A549 (cell line): Measurements from ENCODE around the gene DTNA. TPM values are rescaled to one million over a fixed set of nuclear protein-coding genes. Genes with fewer than 3 reads are reported as not detected.

Source experiments
- ATAC-seq, 2 experiments: fragments of 200-7000 bp in 1 of 2; fragments of >200 bp in 1 of 2; cut with Nextera tagmentation in 1 of 2; cut with Tn5 transposase in 1 of 2; 3 replicates each; pipeline versions ENCODE4 v1.8.0 to v1.9.1; 2018 to 2020; ENCODE audit warnings: mild to moderate bottlenecking in 1 of 2, moderate library complexity in 1 of 2
- CTCF ChIA-PET: fragments of 300-600 bp; sonication (Branson Sonifier 250); formaldehyde crosslinking; extraction: SDS; loops from one replicate; lab custom pipeline; 2021; ENCODE audit warnings: antibody characterized with exemption, inconsistent platforms; lab: Yijun Ruan, JAX
- POLR2A ChIA-PET: fragments of 350-600 bp; formaldehyde crosslinking; extraction: SDS; loops from one replicate; lab custom pipeline; 2021; ENCODE audit warnings: antibody characterized with exemption, inconsistent platforms; lab: Yijun Ruan, JAX
- DNase-seq, 2 experiments: peaks; one replicate each; pipeline versions ENCODE4 v3.0.0 to v3.0.0-alpha.2; 2011 to 2016; ENCODE audit warnings: low read depth in 1 of 2, low spot score in 1 of 2
- FAIRE-seq: peaks from 2 replicates; lab custom pipeline; 2011; peaks lifted over from hg19 to GRCh38; lab: Jason Lieb, UNC
- H3K27ac ChIP-seq, 2 experiments: fragments of >200 bp; sonication (Bioruptor Twin); formaldehyde crosslinking; 3 replicates each; pipeline ENCODE4 v1.5.1; 2016 to 2017
- H3K4me1 ChIP-seq: fragments of >200 bp; sonication (Bioruptor Twin); formaldehyde crosslinking; 3 replicates; pipeline ENCODE4 v1.6.1; 2016
- H3K4me2 ChIP-seq: fragments of >200 bp; sonication (Bioruptor Twin); formaldehyde crosslinking; 3 replicates; pipeline ENCODE4 v1.6.1; 2016
- H3K4me3 ChIP-seq: fragments of >200 bp; sonication (Bioruptor Twin); formaldehyde crosslinking; 3 replicates; pipeline ENCODE4 v1.5.1; 2016
- H3K9me3 ChIP-seq: fragments of >200 bp; sonication (Bioruptor Twin); formaldehyde crosslinking; 3 replicates; pipeline ENCODE4 v1.6.1; 2016
- BHLHE40 ChIP-seq: IDR thresholded peaks from 2 replicates; pipeline ENCODE4 v1.6.1; 2012; ENCODE audit warnings: low read depth, low read length, inconsistent platforms
- CBX2 ChIP-seq: fragments of 200-600 bp; sonication (generic); IDR thresholded peaks from 2 replicates; pipeline ENCODE4 v1.6.1; 2016; ENCODE audit warnings: low read depth, mild to moderate bottlenecking, borderline replicate concordance
- CBX8 ChIP-seq: fragments of 200-600 bp; sonication (generic); IDR thresholded peaks from 2 replicates; pipeline ENCODE4 v1.6.1; 2016
- CTCF ChIP-seq: fragments of >200 bp; sonication (Bioruptor Twin); formaldehyde crosslinking; IDR thresholded peaks from 3 replicates; pipeline ENCODE4 v1.5.1; 2016
- E2F6 ChIP-seq: IDR thresholded peaks from 2 replicates; pipeline ENCODE4 v1.6.1; 2012; ENCODE audit warnings: low read depth, borderline replicate concordance
- ESRRA ChIP-seq: fragments of 150-350 bp; IDR thresholded peaks from 2 replicates; pipeline ENCODE4 v1.6.1; 2014; ENCODE audit warnings: mild to moderate bottlenecking, low read length, borderline replicate concordance
- FOSB ChIP-seq: fragments of 250-450 bp; sonication (Bioruptor Pico); IDR thresholded peaks from 2 replicates; pipeline ENCODE4 v1.5.0; 2020; ENCODE audit warnings: mild to moderate bottlenecking, moderate library complexity
- FOXS1 ChIP-seq: fragments of 250-450 bp; sonication (Bioruptor Pico); IDR thresholded peaks from 2 replicates; pipeline ENCODE4 v1.5.0; 2020; ENCODE audit warnings: mild to moderate bottlenecking, moderate library complexity
- HDAC2 ChIP-seq: fragments of 200-600 bp; sonication (generic); IDR thresholded peaks from 2 replicates; pipeline ENCODE4 v1.6.1; 2016
- HOXB5 ChIP-seq: fragments of 250-450 bp; sonication (Bioruptor Pico); IDR thresholded peaks from 2 replicates; pipeline ENCODE4 v1.5.0; 2020; ENCODE audit warnings: mild to moderate bottlenecking, moderate library complexity
- KDM1A ChIP-seq: fragments of 200-600 bp; sonication (generic); IDR thresholded peaks from 2 replicates; pipeline ENCODE4 v1.6.1; 2016; ENCODE audit warnings: low read depth, mild to moderate bottlenecking
- KDM5A ChIP-seq: fragments of 200-600 bp; sonication (generic); IDR thresholded peaks from 2 replicates; pipeline ENCODE4 v1.6.1; 2016; ENCODE audit warnings: antibody characterized with exemption, mild to moderate bottlenecking
- NFE2L2 ChIP-seq: fragments of 150-350 bp; conservative IDR thresholded peaks from 2 replicates; pipeline ENCODE4 v1.6.1; 2014; ENCODE audit warnings: low read length
- NPAS2 ChIP-seq: fragments of 250-450 bp; sonication (Bioruptor Pico); IDR thresholded peaks from 2 replicates; pipeline ENCODE4 v1.8.0; 2022; ENCODE audit warnings: mild to moderate bottlenecking, moderate library complexity, borderline replicate concordance
- NR3C1 ChIP-seq: fragments of >200 bp; sonication (Bioruptor Twin); formaldehyde crosslinking; IDR thresholded peaks from 3 replicates; pipeline ENCODE4 v1.6.1; 2017
- PBX3 ChIP-seq: IDR thresholded peaks from 2 replicates; pipeline ENCODE4 v1.6.1; 2012
- PHF8 ChIP-seq: fragments of 200-600 bp; sonication (generic); IDR thresholded peaks from 2 replicates; pipeline ENCODE4 v1.6.1; 2016; ENCODE audit warnings: low read depth, mild to moderate bottlenecking, antibody characterized with exemption, moderate library complexity, borderline replicate concordance
- POLR2AphosphoS2 ChIP-seq: conservative IDR thresholded peaks from 2 replicates; pipeline ENCODE4 v1.6.1; 2012; ENCODE audit warnings: low read length, improper control_type of control experiment, inconsistent platforms
- RAD21 ChIP-seq, 2 experiments: fragments of >200 bp in 1 of 2; sonication (Bioruptor Twin) in 1 of 2; formaldehyde crosslinking in 1 of 2; IDR thresholded peaks in 1 of 2; conservative IDR thresholded peaks in 1 of 2; 2 replicates in 1 of 2; 3 replicates in 1 of 2; pipeline ENCODE4 v1.6.1; 2012 to 2018; ENCODE audit warnings: inconsistent platforms in 1 of 2
- REST ChIP-seq: fragments of 200-600 bp; sonication (generic); IDR thresholded peaks from 2 replicates; pipeline ENCODE4 v1.6.1; 2016; ENCODE audit warnings: antibody characterized with exemption, mild to moderate bottlenecking, moderate library complexity
- RNF2 ChIP-seq: fragments of 200-600 bp; sonication (generic); IDR thresholded peaks from 2 replicates; pipeline ENCODE4 v1.6.1; 2016; ENCODE audit warnings: low read depth, mild to moderate bottlenecking, antibody characterized with exemption, moderate library complexity, borderline replicate concordance
- SREBF2 ChIP-seq: fragments of 450-650 bp; IDR thresholded peaks from 2 replicates; pipeline ENCODE4 v1.6.1; 2014; ENCODE audit warnings: mild to moderate bottlenecking, moderate library complexity
- TP53 ChIP-seq: fragments of 250-450 bp; sonication (Bioruptor Pico); IDR thresholded peaks from 2 replicates; pipeline ENCODE4 v1.5.0; 2021; ENCODE audit warnings: mild to moderate bottlenecking, moderate library complexity
- USF2 ChIP-seq: fragments of 450-650 bp; IDR thresholded peaks from 2 replicates; pipeline ENCODE4 v1.6.1; 2014; ENCODE audit warnings: antibody characterized with exemption
- ZFP36 ChIP-seq: fragments of 450-650 bp; IDR thresholded peaks from 2 replicates; pipeline ENCODE4 v1.6.1; 2014; ENCODE audit warnings: borderline replicate concordance; ENCODE audit not compliant: partially characterized antibody
- WGBS: methylation state at CpG from one replicate; pipeline ENCODE4 v1.1.6; 2017; ENCODE audit errors: missing lambda C conversion rate; 5-methylcytosine and 5-hydroxymethylcytosine counted together
- polyA plus RNA-seq, 4 experiments: library from polyadenylated mRNA; depleted of rRNA in 3 of 4; stranded (reverse); fragments of >200 nt; fragmentation: RNase III in 1 of 4; extraction: RNeasy Plus Mini Kit Qiagen cat#74134 plus additional on column Dnase treatment in 1 of 4; gene quantifications; 2 replicates in 3 of 4; 3 replicates in 1 of 4; pipeline ENCODE4 v1.2.3, GENCODE V29; 2011 to 2017

Gene DTNA
- polyA plus RNA-seq, 2 of the 4 experiments (the other 2 are of a cell fraction): 0.12 TPM; not detected in 1

- Histone ChIP-seq H3K4me3 (no peak overlapping the region), H3K4me2 (no peak overlapping the region), H3K4me1 (no peaks in the 10 kb centered on the region), H3K27ac (no peak overlapping the region), H3K9me3 (no peaks in the 10 kb centered on the region)
- FAIRE-seq (no peak), ATAC-seq (no peak), DNase-seq (no peak)
- ChIA-PET CTCF (interaction anchor here (0.5 kb wide), 1 partner anchor 975 kb away, joined by 4 read pairs; no protein-coding TSS in a partner anchor), POLR2A (no interaction called here)
- TF ChIP-seq PBX3 (no peak), BHLHE40 (no peak), SREBF2 (no peak), NR3C1 (no peak), TP53 (CRISPR knock-in tag) (no peak), ESRRA (no peak), NPAS2 (CRISPR knock-in tag) (no peak), REST (no peak), KDM5A (no peak), USF2 (no peak), E2F6 (no peak), RAD21 (conservative IDR thresholded peaks at IDR 0.05 in 1 of 2, IDR thresholded peaks at IDR 0.05 in 1 of 2) (no peak), POLR2AphosphoS2 (no peak), NFE2L2 (no peak)
- WGBS: 31% methylated on average over 1 of the region's 1 CpG
Measured at GRCh38 chr18:34844072-34844471, 134.0 kb downstream of the DTNA start.

GRCh38 chr18:34844732-34845459 is 134.8 kb downstream of the DTNA start:
- no peak for DNase-seq
- no peak for TF ChIP-seq REST
- TF ChIP-seq RNF2: no peak
- TF ChIP-seq KDM1A: no peak
- no peak for TF ChIP-seq NPAS2 (CRISPR knock-in tag)
- no peak for TF ChIP-seq PHF8
- no peak for TF ChIP-seq CBX8
- TF ChIP-seq CBX2: no peak
- no peak for TF ChIP-seq HOXB5 (CRISPR knock-in tag)
- no peak for TF ChIP-seq CTCF
- TF ChIP-seq ZFP36: no peak
- no peak for TF ChIP-seq HDAC2
- TF ChIP-seq FOSB (CRISPR knock-in tag): no peak
- TF ChIP-seq SREBF2: no peak
- no peak for TF ChIP-seq FOXS1 (CRISPR knock-in tag)
- H3K4me1 ChIP-seq: no peaks in the 10 kb centered on the region
- no peak overlapping the region for H3K4me2 ChIP-seq
- no peak for FAIRE-seq
- no peak for ATAC-seq
- 51% methylated on average over 5 of the region's 5 CpGs for WGBS
- CTCF ChIA-PET: interaction anchor here (0.5 kb wide), 1 partner anchor 976 kb away, joined by 4 read pairs; no protein-coding TSS in a partner anchor
- H3K4me3 ChIP-seq: no peak overlapping the region
- POLR2A ChIA-PET: no interaction called here
- H3K9me3 ChIP-seq: no peaks in the 10 kb centered on the region
- H3K27ac ChIP-seq: no peak overlapping the region
